Skeletal muscle cell (primary cell): ENCODE data around the gene KARS1.

ENCODE experiments used
- DNase-seq: peaks from one replicate; pipeline ENCODE4 v3.0.0-alpha.2; 2010; ENCODE audit warnings: low read depth
- H3K4me3 ChIP-seq: 2 replicates; pipeline ENCODE4 v1.5.1; 2011; ENCODE audit warnings: low read depth, mild to moderate bottlenecking, control low read depth, low read length, moderate library complexity

Gene KARS1

DNA sequence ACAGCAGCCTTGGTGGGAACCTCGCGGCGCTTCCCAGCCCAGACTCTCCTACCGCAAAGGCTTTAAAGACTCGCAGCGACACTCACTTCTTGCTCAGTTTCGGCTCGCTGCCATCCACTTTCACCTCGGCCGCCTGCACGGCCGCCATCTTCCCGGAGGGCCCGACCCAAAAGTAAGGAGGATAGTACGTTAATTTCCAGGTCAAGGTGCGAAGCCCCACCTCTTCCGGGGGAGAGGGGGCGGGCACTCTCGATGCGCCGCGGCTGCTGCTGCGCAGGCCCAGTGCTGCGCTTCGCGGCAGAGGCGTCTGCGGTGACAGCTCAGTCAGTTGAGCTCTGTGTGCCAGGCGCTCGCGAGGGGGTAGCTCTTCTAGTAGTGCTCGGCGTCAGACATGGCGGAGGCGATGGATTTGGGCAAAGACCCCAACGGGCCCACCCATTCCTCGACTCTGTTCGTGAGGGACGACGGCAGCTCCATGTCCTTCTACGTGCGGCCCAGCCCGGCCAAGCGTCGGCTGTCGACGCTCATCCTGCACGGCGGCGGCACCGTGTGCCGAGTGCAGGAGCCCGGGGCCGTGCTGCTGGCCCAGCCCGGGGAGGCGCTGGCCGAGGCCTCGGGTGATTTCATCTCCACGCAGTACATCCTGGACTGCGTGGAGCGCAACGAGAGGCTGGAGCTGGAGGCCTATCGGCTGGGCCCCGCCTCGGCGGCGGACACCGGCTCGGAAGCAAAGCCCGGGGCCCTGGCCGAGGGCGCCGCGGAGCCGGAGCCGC, at the start of gene KARS1, which contains the start of gene TERF2IP:
TSS of gene KARS1 (minus strand) at position 174 of the 773 bp plus-strand sequence. CDS start at position 148, 26 bp downstream.
TSS of gene TERF2IP (plus strand) at position 282 of the 773 bp plus-strand sequence. CDS start at position 392, 110 bp downstream.
- DNase-seq: peak; percentile 73
- H3K4me3 ChIP-seq: peak within 1 kb of the TSS; percentile 85

DNA sequence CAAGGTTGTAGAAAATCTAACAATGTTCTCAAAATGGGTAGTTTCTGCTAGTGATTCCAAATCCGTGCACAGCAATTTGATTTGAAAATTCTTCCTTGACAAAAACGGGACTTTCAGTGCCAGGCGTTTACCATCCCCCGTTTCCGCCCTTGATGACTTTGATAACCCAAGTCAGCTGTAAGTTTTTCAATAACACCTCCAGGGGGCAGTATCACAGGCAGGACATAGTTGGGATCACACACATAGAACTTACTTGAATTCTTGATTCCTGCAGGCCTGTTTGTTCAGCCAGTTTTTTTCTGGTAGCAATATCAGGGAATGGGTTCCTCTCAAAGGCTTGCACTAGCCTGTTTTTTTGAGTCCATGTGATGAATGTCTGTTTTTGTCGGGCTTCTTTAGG, 48.2 kb upstream of the KARS1 start:
- no peak overlapping the region for H3K4me3 ChIP-seq
- no peak for DNase-seq

- no peak for DNase-seq
- H3K4me3 ChIP-seq: no peak overlapping the region
These were observed 39.9 kb upstream of the KARS1 start for GRCh38 chr16:75687361-75687760.

DNA sequence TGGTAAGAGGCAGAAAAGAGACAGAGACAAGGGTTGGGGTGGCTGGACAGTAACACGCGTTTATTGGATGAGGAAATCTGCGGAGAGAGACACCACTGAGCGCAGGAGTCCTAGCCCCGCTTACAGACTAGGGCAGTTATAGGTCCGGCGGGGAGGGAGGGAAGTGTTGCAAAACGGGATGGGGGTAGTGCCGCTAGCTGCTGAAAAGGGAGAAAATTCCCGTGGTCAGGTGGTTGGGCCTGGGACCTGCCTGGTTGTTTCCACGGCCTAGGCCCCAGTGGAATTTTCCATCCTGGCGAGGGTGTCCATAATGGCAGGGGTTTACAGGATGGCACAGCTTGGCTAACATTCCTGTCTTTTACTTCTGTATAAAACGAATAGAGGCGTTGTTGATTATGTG, 34.8 kb upstream of the KARS1 start:
- DNase-seq: no peak
- H3K4me3 ChIP-seq: no peak overlapping the region

DNA sequence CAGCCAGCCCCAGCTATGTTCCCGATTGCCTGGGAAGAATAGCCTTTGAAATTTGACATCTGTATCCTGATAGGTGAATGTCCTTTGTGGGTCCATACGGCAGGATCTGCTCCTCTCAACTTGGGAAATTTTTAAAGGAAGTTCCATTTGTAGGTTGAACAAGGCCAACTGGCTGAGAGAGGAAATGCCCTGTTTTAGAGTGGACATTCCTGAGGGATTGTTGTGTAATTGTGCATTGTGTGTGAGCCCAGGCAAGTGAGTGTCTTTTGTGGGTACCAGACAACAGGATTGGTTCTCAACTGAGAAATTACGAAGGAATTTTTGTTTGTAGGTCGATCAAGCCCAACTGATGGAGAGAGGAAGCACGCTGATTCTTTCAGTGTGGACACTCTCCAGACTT, 31.9 kb upstream of the KARS1 start:
- no peak overlapping the region for H3K4me3 ChIP-seq
- no peak for DNase-seq

- DNase-seq: no peak
- H3K4me3 ChIP-seq: no peak within 1 kb of the TSS
These were observed 29.4 kb upstream of the KARS1 start, which contains the start of gene CPHXL2 for GRCh38 chr16:75676909-75677308. CPHXL2 (minus strand) TSS chr16:75677009; CDS start chr16:75676999, 10 bp downstream.

DNA sequence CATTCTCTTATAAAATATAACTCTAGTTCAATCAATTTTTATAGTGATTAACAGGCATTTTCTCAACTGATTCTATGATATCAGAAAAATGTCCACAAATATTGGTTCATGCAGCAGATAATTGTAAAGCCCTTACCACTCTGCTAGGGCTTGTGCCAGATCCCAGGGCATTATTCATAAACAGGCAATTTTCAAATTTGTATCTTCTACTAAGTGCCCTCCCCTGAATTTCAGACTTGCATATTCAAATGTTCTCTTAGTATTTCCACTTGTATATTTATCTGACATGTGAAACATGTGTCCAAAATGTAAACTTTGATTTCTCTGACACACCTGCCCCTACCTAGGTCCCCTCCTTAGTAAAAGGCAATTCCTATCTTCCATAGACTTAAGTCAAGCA, 20.0 kb upstream of the KARS1 start:
- H3K4me3 ChIP-seq: no peak overlapping the region
- no peak for DNase-seq

DNA sequence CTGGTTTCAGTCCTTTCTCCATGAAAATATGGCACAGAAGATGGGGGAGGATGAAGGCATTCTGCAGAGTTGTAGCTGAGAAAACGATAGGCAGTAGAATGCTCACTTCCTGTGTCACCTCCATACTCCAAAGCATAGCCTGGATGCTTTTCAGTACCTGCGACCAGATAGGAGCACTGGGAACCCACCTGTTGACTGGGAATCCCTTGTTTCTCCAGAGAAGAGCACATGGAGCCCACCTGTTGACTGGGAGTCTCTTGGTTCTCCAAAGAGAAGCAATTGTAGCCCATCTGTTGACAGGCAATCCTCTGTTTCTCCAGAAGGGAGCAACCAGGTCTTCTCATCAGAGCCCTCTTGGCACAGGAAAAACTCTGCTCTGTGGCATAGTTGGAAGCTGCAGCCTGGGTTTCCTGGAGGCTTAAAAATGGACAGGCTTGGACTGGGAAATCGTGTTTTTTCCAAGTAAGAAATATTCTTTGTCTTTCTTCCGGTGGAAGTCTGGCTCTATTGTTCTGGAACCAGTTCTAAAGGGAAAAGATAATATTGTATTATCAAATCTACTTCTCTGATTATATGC, 13.3 kb upstream of the KARS1 start:
- no peak for DNase-seq
- H3K4me3 ChIP-seq: no peak overlapping the region

DNA sequence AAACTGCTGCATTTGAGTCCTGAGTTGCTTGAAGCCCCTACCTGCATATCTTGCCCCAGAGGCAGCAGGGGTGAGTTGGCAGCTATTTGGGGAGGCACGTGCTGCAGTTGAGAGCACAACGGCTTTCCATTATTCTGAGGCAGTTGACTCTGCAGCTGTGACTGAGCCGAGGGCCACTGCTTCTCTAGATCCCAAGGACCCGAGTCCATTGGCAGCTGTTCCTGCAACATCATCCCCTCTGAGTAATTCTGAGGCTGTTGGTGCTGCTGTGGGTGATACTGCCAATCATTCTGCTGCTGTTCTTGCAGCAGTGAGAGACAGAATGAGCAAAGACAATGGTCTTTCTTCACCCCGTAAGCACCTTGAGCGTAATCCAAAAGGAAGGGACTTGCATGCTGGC, 12.9 kb upstream of the KARS1 start:
- no peak overlapping the region for H3K4me3 ChIP-seq
- no peak for DNase-seq

DNA sequence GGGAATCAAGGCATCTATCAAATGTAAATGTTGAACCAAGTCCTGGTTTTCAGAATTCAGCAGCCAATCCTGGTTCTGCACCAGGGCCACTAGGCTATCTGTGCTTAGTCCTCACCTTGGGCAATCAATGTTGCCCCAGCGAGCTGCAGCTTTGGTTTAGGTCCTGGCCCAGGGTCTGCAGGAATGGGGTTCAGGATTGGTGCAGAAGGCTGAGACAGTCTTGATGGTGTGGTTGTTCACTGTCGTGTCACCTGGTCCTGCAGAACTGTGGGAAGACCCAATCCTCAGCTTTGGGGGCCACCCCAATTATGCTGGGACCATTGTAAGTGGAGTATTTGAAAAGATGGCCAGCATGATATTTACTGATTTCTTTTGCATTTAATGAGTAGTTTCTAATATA, 10.7 kb upstream of the KARS1 start:
- no peak overlapping the region for H3K4me3 ChIP-seq
- DNase-seq: no peak

DNA sequence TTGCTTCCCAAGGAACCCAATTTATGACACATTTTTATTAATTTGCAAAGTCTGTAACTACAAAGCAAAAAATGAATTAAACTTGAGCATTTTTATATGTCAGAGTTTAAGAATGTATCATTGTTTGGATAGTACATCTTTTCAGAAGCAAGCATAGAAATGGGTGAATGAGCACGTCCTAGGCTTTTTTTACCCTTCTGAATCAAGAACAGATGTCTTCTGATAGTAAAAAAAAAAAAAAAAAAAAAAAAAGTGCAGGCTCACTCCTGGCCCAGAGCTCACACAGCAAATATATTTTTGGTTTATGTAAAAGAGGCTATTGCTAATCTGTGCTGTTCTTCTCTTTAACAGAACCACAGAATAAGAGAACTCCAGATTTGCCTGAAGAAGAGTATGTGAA, 6.5 kb upstream of the KARS1 start:
- DNase-seq: no peak
- no peak overlapping the region for H3K4me3 ChIP-seq

GRCh38 chr16:75648265-75649076, 1.0 kb upstream of the KARS1 start:
- H3K4me3 ChIP-seq: peak overlapping the region; percentile 85
- DNase-seq: no peak

DNA sequence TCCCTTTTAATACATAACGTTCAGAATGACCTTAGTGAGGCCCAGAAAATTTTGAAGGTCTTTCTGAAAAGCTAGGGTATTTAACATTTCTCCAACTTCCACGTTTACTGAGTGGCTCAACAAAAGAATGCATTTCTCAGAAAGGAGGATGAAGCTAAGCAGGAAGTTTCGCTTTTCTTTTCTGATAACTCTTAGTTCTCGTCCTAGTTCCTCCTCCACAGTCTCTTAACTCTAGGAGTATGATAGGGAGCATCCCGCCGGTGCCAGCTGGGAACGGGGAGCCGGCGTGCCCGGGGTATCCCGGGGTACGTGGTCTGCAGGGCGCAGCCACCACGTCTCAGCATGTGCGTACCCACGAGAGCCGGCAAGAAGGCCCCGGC, 363 bp downstream of the KARS1 start:
- DNase-seq: no peak
- H3K4me3 ChIP-seq: peak overlapping the region; percentile 85

- no peak for DNase-seq
- no peak overlapping the region for H3K4me3 ChIP-seq
These were observed 3.0 kb downstream of the KARS1 start for GRCh38 chr16:75644240-75645012.

DNA sequence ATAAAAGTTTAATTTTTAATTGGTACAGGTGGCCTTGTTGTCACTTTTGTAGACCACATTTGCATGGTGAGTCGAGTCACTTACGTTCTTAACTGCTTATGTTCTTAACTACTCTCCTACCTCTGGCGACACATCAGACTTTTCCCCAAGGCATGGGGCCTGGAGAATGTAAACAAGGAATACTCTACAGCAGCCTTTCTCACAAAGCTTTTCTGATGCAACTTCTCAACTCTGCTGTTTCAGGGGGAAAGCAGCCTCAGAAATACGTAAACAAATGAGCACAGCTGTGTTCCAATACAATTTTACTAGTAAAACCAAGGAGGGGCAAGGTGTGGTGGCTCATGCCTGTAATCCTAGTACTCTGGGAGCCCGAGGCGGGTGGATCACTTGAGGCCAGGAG, 6.9 kb downstream of the KARS1 start:
- no peak overlapping the region for H3K4me3 ChIP-seq

DNA sequence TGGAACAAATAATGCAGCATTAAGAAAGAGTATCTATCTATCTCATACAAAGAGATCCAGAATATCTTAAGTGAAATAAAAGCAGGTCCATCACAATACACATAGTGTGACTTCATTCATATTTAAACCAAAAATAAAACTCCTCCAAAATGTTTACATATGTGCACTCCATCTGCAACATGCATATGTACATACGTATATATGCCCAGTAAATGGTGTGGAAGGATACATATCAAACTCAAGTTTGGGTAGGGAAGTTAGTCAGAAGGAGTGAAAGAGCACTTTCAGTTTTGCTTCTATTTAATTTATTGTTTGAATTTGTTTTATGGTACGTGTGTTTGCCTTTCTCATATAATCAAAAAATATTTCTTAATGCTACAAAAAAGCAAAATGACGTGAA, 12.4 kb downstream of the KARS1 start:
- H3K4me3 ChIP-seq: no peak overlapping the region
- no peak for DNase-seq

More for the DNA sequence above, 6.9 kb downstream of the KARS1 start:
- no peak for DNase-seq

DNA sequence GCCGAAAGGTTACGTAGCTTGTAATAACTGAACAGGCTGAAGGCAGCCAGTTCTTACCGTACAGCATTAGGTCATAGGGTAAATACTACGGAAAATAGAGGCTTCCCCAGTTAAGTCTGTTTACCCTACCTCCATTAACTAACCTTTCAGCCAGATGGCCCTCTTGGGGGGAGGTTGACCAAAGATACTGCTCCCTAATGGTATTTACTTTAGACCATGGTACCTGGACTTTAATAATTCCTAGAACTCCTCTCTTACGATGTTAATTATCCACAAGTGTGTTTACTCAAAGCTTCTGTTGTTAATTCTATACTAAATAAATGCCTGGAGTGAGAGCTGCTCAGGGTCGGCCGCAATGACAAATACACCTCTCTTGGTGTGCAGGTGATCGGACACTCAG, 14.6 kb downstream of the KARS1 start:
- DNase-seq: no peak
- H3K4me3 ChIP-seq: no peak overlapping the region

GRCh38 chr16:75630052-75630451, 17.4 kb downstream of the KARS1 start:
- H3K4me3 ChIP-seq: no peak overlapping the region
- DNase-seq: no peak

GRCh38 chr16:75629132-75629531, 18.3 kb downstream of the KARS1 start:
- H3K4me3 ChIP-seq: no peak overlapping the region
- no peak for DNase-seq

GRCh38 chr16:75628351-75628750, 19.1 kb downstream of the KARS1 start:
- no peak overlapping the region for H3K4me3 ChIP-seq

More at GRCh38 chr16:75628351-75628750, 19.1 kb downstream of the KARS1 start:
- no peak for DNase-seq
